GM19238 (cell line): ENCODE data around the gene CPNE8.

ENCODE experiments used
- DNase-seq: peaks from one replicate; pipeline ENCODE4 v3.0.0; 2011; ENCODE audit warnings: low spot score; ENCODE audit not compliant: insufficient read length

The CPNE8 gene

DNA sequence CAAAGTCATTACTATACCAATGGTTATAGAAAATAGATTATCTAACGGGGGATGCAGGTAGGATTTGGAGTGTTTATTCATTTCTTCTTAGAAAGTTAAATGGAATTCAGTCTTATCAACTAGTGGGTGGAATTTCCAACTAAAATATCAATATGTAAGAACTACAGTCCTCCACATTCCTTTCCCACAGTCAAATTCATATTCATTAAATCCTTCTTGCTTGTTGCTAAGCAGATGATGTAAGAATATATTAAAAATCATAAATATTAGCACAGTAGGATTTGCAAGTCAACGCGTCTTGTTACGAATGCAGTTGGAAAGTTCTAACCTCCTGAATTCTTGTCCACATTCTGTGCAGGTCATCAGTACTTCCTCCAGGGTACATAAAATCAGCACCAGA, 259.2 kb downstream of the CPNE8 start:
- DNase-seq: no peak

DNA sequence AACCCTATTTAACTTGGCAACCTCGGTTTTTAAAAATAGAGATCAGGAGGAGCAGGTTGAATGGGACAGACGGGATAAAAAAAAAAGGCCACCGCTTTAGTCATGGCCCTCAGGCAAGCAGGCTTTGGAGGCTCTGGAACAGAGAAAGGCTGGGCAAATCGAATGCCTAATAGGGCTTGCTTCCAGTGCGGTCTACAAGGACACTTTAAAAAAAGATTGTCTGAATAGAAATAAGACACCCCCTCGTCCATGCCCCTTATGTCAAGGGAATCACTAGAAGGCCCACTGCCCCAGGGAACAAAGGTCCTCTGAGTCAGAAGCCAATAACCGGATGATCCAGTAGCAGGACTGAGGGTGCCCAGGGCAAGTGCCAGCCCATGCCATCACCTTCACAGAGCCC, 265.8 kb downstream of the CPNE8 start:
- no peak for DNase-seq

DNA sequence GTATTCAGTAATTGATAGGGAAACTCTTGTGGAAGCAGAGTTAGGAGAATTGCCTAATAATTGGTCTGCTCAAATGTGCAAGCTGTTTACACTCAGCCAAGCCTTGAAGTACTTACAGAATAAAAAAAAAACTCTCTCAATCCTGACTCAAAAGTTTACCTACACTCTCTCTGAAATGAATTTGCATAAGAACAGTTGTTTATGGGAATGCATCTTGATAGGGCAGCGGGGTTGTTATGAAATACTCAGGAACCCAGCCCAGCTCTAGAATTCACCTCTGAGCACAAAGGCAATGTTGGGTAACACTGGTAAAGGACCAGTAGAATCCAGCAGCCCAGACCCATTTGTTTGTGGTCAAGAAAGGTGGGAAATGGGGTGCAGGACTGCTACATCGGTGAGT, 267.0 kb downstream of the CPNE8 start:
- no peak for DNase-seq

DNA sequence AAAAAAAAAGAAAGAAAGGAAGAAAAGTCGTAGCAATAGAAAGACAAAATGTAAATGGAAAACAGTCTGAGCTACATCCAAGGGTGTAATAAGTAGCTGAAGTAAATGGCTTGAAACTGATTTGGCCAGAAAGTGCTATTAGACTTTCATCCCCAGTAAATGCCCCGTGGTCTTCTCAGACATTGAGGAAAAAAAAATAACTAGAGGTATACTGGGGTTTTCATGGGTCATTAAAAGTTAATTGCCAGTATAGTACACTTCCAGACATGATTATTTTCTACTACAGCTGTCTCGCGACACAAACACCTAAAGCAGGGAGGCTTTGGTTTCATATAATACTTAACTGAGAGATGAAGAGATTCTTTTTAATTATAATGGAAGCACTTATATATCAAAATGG, 271.9 kb downstream of the CPNE8 start:
- DNase-seq: no peak

DNA sequence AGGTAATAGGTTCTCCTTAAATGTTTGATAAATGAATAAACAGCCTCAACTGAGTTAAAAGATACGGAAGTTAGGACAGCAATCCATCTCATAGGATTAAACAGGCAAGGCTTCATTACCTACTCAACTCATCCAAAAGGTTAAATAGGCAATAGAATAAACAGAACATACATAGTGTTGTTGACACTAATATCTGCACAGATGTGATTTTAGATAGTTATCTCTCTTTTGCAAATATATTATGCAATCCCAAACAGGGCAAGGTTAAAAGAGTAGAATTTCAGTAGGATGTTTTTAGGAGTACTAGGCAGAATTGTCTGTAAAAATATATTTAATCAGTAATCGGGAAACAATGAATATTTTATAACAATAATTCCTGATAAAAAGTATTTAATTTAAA, 276.3 kb downstream of the CPNE8 start:
- DNase-seq: no peak

DNA sequence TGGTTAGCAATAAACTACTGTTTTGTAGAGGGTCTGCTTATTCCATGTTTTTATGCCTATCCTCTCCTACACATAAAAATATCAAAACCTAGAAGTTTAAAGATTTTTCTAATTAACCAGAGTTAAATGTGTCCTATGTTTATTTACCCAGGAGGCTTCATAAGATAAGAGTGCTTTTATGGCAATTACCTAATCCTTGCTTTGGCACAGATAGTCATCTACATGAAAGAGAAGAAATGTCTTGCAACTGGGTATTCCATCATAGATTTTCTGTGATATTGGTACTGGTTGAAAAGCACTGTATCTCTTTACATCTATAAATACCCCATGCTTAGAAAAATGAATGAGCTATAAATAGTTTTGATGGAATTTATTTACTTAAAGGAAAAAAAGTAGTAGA, 277.1 kb downstream of the CPNE8 start:
- no peak for DNase-seq

DNA sequence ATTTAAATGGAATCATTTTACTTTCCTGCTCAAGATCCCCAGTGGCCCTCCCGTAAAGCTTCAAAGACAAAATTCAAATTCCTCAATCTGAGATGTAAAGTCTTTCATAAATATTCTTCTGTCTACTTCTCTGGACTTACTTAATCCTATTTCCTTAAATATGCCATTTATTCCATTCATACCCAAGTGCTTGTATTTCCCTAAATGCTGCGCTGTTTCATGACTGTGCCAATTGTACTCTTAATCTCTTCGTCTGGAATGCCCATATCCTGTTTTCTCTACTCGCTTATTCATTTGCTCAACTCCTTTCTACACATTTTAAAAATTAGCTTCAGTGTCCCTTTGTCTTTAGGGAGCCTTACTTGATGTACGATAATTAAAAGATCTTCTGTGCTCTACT, 280.1 kb downstream of the CPNE8 start:
- DNase-seq: no peak

DNA sequence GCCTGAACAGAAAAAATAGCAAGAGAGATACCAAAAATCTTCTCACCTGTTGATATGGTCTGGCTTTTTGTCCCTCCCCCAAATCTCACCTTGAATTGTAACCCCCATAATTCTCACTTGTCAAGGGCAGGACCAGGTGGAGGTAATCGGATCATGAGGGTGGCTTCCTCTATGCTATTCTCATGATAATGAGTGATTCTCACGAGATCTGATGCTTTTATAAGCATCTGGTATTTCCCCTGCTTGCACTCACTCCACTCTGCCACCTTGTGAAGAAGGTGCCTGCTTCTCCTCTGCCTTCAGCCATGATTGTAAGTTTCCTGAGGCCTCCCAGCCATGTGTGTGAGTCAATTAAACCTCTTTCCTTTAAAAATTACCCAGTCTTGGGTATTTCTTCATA, 291.2 kb downstream of the CPNE8 start:
- no peak for DNase-seq

DNA sequence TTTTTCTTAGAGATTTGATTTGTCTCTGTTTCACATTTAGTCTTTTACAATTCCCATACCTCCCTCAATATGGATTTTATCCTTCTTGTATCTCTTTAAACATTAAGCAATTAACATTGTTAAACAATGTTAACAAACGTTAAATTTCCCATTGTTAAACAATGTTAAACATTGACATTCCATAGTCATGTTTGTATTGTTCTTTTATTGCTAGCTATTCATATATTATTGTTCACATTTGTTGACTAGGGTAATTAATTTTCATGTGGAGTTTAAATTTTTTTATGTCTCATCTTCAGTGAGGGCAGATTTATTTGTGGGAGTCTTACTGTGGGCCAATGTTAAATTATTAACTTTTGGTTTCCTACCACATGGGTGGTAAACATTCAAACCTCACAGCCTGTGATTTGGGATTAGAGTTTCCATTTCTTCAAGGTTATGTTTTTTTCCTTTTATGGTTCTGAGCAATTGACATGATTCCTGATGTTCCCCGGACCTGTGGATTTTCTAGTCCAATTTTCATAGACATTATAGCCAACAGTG, 294.5 kb downstream of the CPNE8 start:
- no peak for DNase-seq

DNA sequence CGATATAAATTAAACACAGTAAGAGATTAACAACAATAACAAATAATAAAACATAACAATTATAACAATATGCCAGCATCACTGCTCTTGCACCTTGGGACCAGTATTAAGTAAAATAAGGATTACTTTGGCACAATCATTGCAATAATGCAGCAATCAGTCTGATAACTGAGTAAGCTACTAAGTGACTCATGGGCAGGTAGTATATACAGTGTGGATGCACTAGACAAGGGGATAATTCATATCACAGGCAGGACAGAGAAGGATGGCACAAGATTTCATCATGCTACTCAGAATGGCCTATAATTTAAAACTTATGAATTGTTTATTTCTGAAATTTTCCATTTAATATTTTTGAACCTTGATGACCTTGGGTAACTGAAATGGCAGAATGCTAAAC, 298.1 kb downstream of the CPNE8 start:
- DNase-seq: no peak
